Measurements from ENCODE around the gene AEBP1. TPM values are rescaled to one million over a fixed set of nuclear protein-coding genes. Genes with fewer than 3 reads are reported as not detected.

AEBP1 gene
- total RNA-seq, 1 donor from 2014 or later, result 81.1 TPM

DNA sequence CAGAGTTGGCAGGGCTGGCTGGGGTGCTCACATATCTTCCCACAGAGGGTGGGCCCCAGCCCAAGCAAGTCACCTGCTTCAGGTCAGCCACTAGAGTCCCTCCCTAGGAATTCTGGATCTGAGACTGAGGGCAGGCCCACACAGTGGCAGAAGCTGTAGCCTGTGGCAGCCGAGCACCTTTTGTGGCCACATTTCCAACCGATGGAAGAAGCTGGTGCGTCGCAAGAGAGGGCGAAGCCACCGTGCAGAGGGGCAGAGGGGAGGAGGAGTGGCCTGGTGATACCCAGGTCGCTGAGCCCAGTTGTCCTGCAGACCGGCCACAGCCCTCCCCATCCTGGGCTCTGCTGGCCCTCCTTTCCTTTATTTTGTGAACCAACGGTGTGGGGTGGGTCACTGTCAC lies 27.1 kb upstream of the AEBP1 start:
- no peak for DNase-seq (ENCODE audit: low read depth)
- TF ChIP-seq, protein P1, sequence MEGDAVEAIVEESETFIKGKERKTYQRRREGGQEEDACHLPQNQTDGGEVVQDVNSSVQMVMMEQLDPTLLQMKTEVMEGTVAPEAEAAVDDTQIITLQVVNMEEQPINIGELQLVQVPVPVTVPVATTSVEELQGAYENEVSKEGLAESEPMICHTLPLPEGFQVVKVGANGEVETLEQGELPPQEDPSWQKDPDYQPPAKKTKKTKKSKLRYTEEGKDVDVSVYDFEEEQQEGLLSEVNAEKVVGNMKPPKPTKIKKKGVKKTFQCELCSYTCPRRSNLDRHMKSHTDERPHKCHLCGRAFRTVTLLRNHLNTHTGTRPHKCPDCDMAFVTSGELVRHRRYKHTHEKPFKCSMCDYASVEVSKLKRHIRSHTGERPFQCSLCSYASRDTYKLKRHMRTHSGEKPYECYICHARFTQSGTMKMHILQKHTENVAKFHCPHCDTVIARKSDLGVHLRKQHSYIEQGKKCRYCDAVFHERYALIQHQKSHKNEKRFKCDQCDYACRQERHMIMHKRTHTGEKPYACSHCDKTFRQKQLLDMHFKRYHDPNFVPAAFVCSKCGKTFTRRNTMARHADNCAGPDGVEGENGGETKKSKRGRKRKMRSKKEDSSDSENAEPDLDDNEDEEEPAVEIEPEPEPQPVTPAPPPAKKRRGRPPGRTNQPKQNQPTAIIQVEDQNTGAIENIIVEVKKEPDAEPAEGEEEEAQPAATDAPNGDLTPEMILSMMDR (IDR thresholded peaks at IDR 0.05; ENCODE audit: insufficient read depth, low read length, poor library complexity, severe bottlenecking), result no peak
- no peak overlapping the region for H3K4me3 ChIP-seq (ENCODE audit: low read depth, low read length)
- H3K27me3 ChIP-seq (ENCODE audit: control insufficient read depth, insufficient read depth, low read length), result no peaks in the 10 kb centered on the region
- peaks cover 5% of the 10 kb centered on the region for H3K36me3 ChIP-seq (ENCODE audit: control insufficient read depth, insufficient read depth, low read length)

DNA sequence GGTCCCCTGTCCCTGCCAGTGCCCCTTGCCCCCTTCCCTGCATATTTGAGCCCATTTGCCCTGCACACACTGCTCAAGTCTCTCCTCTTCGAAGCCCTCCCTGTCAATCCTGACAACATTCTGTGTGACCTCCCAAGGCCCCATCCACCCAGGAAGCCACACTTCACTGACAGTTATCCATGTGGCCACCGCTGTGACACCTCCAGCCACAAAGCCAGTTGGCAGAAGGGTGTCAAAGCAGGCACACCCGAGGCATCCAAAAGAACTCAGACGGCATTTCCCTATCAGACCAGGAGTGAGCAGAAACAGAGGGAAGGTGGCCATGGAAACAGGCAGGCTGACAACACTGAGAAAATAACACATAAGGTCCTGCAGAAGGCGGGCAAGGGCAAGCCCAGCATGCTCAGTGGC lies 26.5 kb upstream of the AEBP1 start:
- TF ChIP-seq, protein P1 (IDR thresholded peaks at IDR 0.05; ENCODE audit: insufficient read depth, low read length, poor library complexity, severe bottlenecking), result no peak
- H3K36me3 ChIP-seq (ENCODE audit: control insufficient read depth, insufficient read depth, low read length), result peaks cover 5% of the 10 kb centered on the region
- no peak overlapping the region for H3K4me3 ChIP-seq (ENCODE audit: low read depth, low read length)
- DNase-seq (ENCODE audit: low read depth), result no peak
- no peaks in the 10 kb centered on the region for H3K27me3 ChIP-seq (ENCODE audit: control insufficient read depth, insufficient read depth, low read length)

DNA sequence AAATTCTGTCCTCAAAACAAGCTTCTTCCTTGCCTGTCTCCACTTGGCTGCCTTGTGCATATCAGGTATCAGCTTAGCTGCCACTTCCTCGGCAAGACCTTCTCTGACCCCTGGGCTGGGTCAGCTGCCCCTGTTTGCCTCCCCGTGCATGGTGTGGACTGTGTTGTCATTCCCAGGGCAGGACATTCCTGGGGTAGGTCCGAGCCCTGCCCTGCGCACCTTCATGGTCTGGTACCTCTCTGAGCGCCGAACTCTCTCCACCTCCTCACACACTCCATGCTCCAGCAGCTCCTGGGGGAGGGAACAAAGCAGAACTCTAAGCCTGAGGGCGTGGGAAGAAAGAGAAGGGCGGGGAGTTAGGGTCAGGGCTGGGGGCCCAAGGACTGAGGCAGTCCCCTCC lies 25.6 kb upstream of the AEBP1 start:
- no peak overlapping the region for H3K4me3 ChIP-seq (ENCODE audit: low read depth, low read length)
- DNase-seq (ENCODE audit: low read depth), result no peak
- H3K36me3 ChIP-seq (ENCODE audit: control insufficient read depth, insufficient read depth, low read length), result peaks cover 4% of the 10 kb centered on the region
- TF ChIP-seq, protein P1 (IDR thresholded peaks at IDR 0.05; ENCODE audit: insufficient read depth, low read length, poor library complexity, severe bottlenecking), result no peak
- no peaks in the 10 kb centered on the region for H3K27me3 ChIP-seq (ENCODE audit: control insufficient read depth, insufficient read depth, low read length)

DNA sequence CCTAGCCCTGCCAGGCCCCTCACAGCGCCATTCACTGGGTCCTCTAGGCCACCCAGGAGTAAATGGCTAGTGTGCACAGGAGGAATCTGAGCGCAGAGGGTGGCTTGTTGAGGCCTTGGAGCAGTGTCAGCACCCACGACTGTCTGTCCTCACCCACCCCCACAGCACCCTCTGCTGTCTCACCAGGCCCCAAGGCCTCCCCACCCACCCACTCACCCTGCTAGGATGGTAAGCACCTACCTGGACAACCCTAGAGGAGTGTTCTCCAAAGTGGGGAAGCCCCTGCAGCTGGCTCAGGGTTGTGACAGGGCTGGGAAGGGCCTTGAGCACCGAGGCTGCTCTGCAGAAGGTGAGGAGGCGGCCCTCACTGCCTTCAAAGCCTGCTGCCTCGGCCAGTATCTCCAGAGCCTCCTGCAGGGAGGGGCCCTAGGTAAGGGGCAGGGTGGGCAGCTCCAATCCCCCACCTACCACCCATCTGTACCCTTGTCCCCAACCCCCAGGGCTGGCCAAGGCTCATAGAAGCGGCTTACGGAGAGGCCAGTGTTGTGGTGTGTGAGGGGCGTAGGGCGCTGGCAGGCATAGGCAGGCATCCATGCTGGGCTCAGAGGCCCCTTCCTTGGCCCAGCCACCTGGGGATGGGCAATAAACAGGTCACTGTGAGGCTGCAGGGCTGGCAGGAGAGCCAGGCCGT lies 24.7 kb upstream of the AEBP1 start:
- Histone ChIP-seq H3K36me3 (ENCODE audit: control insufficient read depth, insufficient read depth, low read length) (peaks cover 4% of the 10 kb centered on the region), H3K4me3 (ENCODE audit: low read depth, low read length) (no peak overlapping the region), H3K27me3 (ENCODE audit: control insufficient read depth, insufficient read depth, low read length) (no peaks in the 10 kb centered on the region)
- TF ChIP-seq, protein P1 (IDR thresholded peaks at IDR 0.05; ENCODE audit: insufficient read depth, low read length, poor library complexity, severe bottlenecking), result no peak
- DNase-seq (ENCODE audit: low read depth), result no peak

DNA sequence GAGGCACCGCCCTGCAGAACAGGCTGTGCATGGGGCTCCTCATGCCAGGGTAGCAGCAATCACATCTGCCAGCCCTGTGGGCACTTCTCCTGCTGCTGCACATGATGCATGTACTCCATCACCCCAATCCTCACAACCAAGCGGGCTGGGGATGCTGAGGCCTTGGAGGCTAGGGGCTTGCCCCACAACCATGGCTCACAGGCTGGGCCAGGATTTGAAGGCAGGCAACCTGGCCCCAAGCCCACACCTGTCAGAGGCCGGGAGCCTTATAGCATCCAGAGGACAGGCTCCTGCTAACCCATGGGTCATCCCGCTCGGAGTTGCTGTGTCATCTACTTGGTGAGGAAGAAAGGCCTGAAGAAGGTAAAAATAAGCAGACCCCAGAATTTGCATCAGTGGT lies 24.0 kb upstream of the AEBP1 start:
- H3K4me3 ChIP-seq (ENCODE audit: low read depth, low read length), result no peak overlapping the region
- H3K27me3 ChIP-seq (ENCODE audit: control insufficient read depth, insufficient read depth, low read length), result no peaks in the 10 kb centered on the region
- TF ChIP-seq, protein P1 (IDR thresholded peaks at IDR 0.05; ENCODE audit: insufficient read depth, low read length, poor library complexity, severe bottlenecking), result no peak
- no peak for DNase-seq (ENCODE audit: low read depth)
- H3K36me3 ChIP-seq (ENCODE audit: control insufficient read depth, insufficient read depth, low read length), result peaks cover 4% of the 10 kb centered on the region

DNA sequence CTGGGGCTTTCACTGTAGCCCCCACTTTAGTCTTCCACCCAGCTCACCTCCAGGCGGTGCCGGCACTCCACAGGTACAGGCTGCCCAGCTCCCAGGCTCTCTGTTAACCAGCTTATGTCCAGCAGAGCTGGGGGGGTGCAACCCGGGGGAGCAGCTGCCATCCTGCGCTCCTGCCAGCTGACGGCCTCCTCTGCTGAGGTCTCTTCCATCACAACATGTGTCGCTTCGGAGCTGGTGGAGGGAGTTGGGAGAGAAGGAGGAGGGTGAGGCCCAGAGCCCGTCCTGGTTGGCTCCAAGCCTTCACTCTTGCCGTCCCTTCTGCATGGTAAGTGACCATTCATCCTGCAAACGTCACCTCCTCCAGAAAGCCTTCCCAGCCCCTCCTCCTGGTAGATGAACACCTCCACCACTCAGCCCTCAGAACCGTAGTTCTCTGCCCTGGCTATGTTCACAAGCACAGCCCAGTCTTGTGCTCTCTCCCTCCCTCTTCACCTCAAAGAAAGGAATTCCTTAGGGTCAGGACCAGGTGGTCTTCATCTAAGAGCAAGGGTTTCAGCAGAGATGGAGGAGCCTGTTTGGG lies 23.4 kb upstream of the AEBP1 start:
- H3K36me3 ChIP-seq (ENCODE audit: control insufficient read depth, insufficient read depth, low read length), result peaks cover 4% of the 10 kb centered on the region
- no peaks in the 10 kb centered on the region for H3K27me3 ChIP-seq (ENCODE audit: control insufficient read depth, insufficient read depth, low read length)
- H3K4me3 ChIP-seq (ENCODE audit: low read depth, low read length), result no peak overlapping the region
- TF ChIP-seq, protein P1 (IDR thresholded peaks at IDR 0.05; ENCODE audit: insufficient read depth, low read length, poor library complexity, severe bottlenecking), result no peak
- DNase-seq (ENCODE audit: low read depth), result no peak
